GM21825 (cell line): ENCODE measurements around the gene DMRT2.

Experiments
- ATAC-seq: cut with Tn5 transposase; IDR thresholded peaks from one replicate; pipeline ENCODE4 v1.9.1; 2021; ENCODE audit warnings: mild to moderate bottlenecking, moderate library complexity; ENCODE audit not compliant: unreplicated experiment

Gene DMRT2

DNA sequence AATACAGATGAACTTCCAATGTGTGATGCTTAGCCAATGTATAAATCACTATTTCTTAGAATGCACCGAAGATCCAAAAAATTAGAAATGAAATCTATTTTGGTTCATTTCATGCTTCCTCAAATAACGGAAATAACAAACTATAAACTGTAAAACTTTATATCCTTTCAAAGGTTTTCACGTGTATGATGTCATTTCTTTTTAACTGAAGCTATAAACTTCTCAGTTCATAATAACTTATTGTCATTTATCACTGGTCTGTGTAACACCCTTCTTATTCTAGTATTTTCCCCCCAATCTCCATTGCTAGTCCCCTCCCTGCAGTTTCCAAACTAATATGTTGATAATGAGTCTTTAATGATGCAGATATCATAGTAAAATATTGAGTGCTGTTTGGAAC is 36.4 kb downstream of the DMRT2 start:
- ATAC-seq = no peak

GRCh38 chr9:1087120-1087881 is 37.1 kb downstream of the DMRT2 start:
- no peak for ATAC-seq

GRCh38 chr9:1094749-1095148 is 44.6 kb downstream of the DMRT2 start:
- ATAC-seq = no peak

GRCh38 chr9:1096155-1096964 is 46.2 kb downstream of the DMRT2 start:
- ATAC-seq = no peak

DNA sequence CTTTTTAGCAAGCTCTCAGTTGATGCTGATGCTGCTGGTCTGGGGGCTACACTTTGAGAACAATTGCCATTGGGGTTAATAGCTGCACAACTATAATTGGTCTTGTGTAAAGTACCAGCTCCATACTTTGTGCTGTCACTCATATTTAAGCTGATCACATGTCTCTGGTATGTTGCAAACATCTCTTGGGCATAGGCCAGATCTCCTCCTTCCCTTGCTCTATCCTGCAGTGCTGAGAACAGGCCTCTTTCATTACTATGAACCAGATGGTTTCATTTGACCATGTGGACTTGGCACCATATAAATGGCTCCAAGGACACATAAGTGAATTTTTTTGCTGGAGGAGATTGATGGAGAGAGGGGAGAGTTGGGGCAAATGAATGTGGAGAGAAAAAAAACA is 48.4 kb downstream of the DMRT2 start:
- no peak for ATAC-seq

DNA sequence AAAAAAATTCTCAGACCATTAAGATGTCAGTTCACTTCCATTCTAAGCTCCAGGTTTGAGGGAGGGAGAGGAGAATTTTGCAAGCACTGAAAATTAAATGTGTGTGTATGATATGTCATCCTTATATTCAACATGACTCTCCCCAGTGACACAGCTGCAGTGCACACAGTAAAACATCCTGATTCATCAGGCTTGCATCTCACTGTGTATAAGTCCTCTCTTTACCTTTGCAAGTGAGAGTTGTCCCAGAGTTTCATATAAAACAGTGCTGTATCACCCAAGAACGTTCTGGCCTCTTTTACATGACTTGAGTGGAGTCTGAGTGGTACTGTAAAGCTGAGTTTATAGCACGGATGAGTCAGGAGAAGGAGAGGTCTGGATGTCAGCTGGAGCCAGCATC is 50.0 kb downstream of the DMRT2 start:
- no peak for ATAC-seq

GRCh38 chr9:1100945-1101344 is 50.8 kb downstream of the DMRT2 start:
- no peak for ATAC-seq

- ATAC-seq = no peak
Measured at GRCh38 chr9:1101846-1102641, 51.9 kb downstream of the DMRT2 start.

- ATAC-seq = no peak
Measured at GRCh38 chr9:1102642-1102970, 52.4 kb downstream of the DMRT2 start.
